K562 (cell line): ENCODE results near the gene MOB4.

Source experiments
- ELF1 ChIP-seq: fragments of 200-800 bp; sonication (Bioruptor generic); IDR thresholded peaks from 2 replicates; pipeline ENCODE4 v1.6.1; 2016; ENCODE audit warnings: missing genetic modification characterization, missing compliant biosample characterization
- KDM4B ChIP-seq, 2 experiments: fragments of 450-650 bp in 1 of 2; sonication (generic) in 1 of 2; IDR thresholded peaks; 2 replicates each; pipeline ENCODE4 v1.6.1; 2016 to 2017; ENCODE audit warnings: borderline replicate concordance in 2 of 2, antibody characterized with exemption in 1 of 2, low read depth in 1 of 2, mild to moderate bottlenecking in 1 of 2
- RNF2 ChIP-seq: sonication (generic); IDR thresholded peaks from 2 replicates; pipeline ENCODE4 v1.6.1; 2016
- SMAD4 ChIP-seq: fragments of 250-450 bp; sonication (Bioruptor Pico); conservative IDR thresholded peaks from 2 replicates; pipeline ENCODE4 v1.8.0; 2021; ENCODE audit warnings: inconsistent platforms, mild to moderate bottlenecking, moderate library complexity

DNA sequence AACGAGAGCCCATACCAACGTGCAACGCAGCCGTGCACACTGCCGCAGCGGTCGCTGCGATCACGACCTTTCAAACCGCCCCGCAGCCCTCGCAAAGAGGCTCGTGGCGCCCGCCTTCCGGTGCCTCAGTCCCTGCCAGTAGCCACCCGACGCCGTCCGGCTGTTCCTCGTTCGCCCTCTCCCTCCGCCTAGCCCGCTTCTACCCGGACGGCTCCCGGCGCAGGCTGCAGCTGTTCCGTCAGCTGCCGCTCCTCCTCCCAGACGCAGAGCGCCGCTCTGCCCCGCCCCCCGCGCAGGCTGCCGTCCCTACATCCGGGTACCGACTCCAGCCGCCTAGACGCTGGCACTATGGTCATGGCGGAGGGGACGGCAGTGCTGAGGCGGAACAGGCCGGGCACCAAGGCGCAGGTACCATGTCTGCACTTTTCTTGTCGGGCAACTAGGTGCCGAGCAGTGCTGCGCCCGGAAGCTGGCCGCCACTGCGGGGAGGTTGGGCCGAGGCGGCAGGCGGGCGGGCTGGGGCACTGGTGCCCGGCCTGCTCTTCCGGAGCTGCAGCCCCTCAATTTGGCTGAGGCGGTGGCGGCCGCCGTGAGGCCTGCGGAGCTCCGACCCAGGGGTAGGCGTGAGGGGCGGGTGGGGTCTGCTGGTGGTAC is at the start of gene MOB4:
- TF ChIP-seq SMAD4 (CRISPR knock-in tag) = peak; percentile 90
- peak; percentile 91 for TF ChIP-seq RNF2
- peak; percentile 87 for TF ChIP-seq ELF1
- TF ChIP-seq KDM4B (IDR thresholded peaks at IDR 0.05; ENCODE audit: borderline replicate concordance in 2 of 2, low read depth in 1 of 2) = peak in 1 of 2 experiments; percentile 65; a peak in 1 of 4 replicates
